ENCODE data around the gene KRTAP10-9.

DNA sequence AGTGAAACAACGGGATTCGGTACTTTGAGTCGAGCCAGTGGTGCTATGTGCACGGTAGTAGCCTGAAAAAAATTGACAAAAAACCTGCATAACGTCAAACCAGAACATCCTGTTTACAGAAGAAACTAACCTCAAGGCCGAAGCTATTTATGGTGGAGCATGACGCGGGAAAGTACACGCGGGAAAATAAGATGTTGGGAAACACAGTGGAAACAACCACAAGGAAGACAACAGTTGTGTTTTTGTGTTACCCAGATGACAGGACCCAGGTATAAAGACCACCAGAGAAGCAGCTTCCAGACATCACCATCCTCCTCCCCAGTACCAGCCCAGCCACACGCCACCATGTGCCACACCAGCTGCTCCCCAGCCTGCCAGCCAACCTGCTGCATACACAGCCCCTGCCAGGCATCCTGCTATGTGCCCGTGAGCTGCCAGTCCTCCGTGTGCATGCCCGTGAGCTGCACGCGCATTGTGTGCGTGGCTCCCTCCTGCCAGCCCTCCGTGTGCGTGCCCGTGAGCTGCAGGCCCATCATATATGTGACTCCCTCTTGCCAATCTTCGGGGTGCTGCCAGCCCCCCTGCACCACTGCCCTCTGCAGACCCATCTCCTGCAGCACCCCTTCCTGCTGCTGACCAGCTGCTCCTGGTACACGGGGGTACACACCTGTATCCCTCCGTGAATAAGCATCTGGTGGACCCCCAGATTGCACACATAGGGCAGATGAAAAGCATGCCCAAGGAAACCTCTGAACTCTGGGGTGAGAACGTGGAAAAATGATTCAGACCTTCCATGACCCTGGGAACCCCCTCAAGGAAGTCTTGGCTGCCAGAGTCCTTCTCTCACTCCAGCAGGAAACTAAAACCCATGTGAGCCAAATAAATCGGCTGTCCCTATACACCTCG lies 31.0 kb downstream of the KRTAP10-9 start, which contains the start of gene KRTAP12-3:
- TF ChIP-seq, protein P1, sequence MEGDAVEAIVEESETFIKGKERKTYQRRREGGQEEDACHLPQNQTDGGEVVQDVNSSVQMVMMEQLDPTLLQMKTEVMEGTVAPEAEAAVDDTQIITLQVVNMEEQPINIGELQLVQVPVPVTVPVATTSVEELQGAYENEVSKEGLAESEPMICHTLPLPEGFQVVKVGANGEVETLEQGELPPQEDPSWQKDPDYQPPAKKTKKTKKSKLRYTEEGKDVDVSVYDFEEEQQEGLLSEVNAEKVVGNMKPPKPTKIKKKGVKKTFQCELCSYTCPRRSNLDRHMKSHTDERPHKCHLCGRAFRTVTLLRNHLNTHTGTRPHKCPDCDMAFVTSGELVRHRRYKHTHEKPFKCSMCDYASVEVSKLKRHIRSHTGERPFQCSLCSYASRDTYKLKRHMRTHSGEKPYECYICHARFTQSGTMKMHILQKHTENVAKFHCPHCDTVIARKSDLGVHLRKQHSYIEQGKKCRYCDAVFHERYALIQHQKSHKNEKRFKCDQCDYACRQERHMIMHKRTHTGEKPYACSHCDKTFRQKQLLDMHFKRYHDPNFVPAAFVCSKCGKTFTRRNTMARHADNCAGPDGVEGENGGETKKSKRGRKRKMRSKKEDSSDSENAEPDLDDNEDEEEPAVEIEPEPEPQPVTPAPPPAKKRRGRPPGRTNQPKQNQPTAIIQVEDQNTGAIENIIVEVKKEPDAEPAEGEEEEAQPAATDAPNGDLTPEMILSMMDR (IDR thresholded peaks at IDR 0.05), result no peak
- no peak for TF ChIP-seq POLR2A (IDR thresholded peaks at IDR 0.05)
